Activated CD4-positive, alpha-beta memory T cell treated with anti-CD3 and anti-CD28 coated beads for 36 hours (primary cell): ENCODE measurements around the gene HIPK2. TPM values are rescaled to one million over a fixed set of nuclear protein-coding genes. Genes with fewer than 3 reads are reported as not detected.

ENCODE experiments used
- CTCF ChIA-PET: fragments of 350-600 bp; sonication (Branson Sonifier 250); formaldehyde crosslinking; loops from one replicate; lab custom pipeline; 2021; ENCODE audit warnings: antibody characterized with exemption, inconsistent platforms; lab: Charles Lee
- POLR2A ChIA-PET: fragments of 350-600 bp; sonication (Branson Sonifier 250); formaldehyde crosslinking; loops from one replicate; lab custom pipeline; 2021; ENCODE audit warnings: antibody characterized with exemption; lab: Charles Lee
- DNase-seq: peaks from one replicate; pipeline ENCODE4 v3.0.0-alpha.2; 2020
- H3K27ac Mint-ChIP-seq: one replicate; pipeline ENCODE4 v1.8.0; 2021; ENCODE audit warnings: mixed read lengths
- H3K27me3 Mint-ChIP-seq: one replicate; pipeline ENCODE4 v1.8.0; 2021; ENCODE audit warnings: mixed read lengths
- H3K36me3 Mint-ChIP-seq: one replicate; pipeline ENCODE4 v1.8.0; 2021; ENCODE audit warnings: mixed read lengths
- H3K4me1 Mint-ChIP-seq: one replicate; pipeline ENCODE4 v1.8.0; 2021; ENCODE audit warnings: low read depth, mixed read lengths
- H3K4me3 Mint-ChIP-seq: one replicate; pipeline ENCODE4 v1.8.0; 2021; ENCODE audit warnings: mild to moderate bottlenecking, mixed read lengths
- H3K9me3 Mint-ChIP-seq: one replicate; pipeline ENCODE4 v1.8.0; 2021; ENCODE audit warnings: mixed read lengths
- intact Hi-C: fragments of 100-400 bp; cut with micrococcal nuclease; formaldehyde crosslinking; loops from one replicate; pipeline ENCODE4 v1.15.1; 2023
- total RNA-seq, 2 experiments: library from RNA; stranded (reverse); gene quantifications; one replicate each; pipeline ENCODE4 v1.2.3, GENCODE V29; 2021

Gene HIPK2
- total RNA-seq, 2 experiments from 2014 or later: 18.9 to 19.1 TPM

DNA sequence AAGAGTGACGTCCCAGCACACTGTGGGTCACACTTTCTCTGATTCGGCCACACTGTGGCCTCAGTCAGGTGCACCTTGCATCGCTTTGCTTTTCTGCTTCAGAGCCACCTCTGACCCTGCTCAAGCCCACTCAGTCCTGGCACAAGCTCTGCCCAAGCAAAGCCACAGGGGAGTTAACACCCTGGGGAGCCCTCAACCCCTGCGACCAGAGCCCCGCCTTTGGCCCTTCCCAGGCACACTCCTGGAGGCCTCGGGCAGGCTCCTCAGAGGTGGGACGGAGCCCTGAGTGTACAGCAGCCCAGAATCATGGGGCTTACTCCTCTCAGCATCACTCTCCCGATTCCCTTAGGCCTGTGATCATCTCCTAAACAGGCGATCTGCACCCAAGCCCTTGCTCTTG is 71.0 kb downstream of the HIPK2 start:
- intact Hi-C loops: no loop called here
- ChIA-PET POLR2A (no interaction called here), CTCF (no interaction called here)
- Mint-ChIP-seq H3K9me3 (no peaks in the 10 kb centered on the region), H3K4me3 (no peak overlapping the region), H3K36me3 (peaks cover 4% of the 10 kb centered on the region), H3K4me1 (no peaks in the 10 kb centered on the region), H3K27ac (no peak overlapping the region), H3K27me3 (no peaks in the 10 kb centered on the region)
- DNase-seq: no peak

DNA sequence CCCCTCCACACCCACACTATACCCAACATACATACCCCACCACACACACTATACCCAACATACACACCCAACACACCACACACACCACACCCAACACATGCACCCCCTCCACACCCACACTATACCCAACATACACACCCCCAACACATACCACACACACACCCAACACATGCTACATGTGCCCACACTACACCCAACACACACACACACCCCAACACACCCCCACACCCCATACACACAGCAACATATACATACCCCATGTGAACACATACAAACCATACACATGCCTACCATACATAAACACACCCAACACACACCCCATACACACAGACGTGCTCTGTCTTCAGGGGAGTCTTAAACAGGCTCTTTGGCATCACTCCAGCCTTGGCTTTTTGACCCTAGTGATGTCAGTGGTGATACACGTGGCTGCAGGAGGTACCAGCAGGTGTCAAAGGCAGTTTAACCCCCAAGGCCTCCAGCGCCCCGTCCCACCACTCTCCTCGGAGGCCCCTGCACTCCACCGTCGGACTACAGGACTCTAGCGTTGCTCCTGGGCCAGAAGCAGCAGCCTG is 73.4 kb downstream of the HIPK2 start:
- Mint-ChIP-seq H3K4me1 (peaks cover 8% of the 10 kb centered on the region), H3K9me3 (no peaks in the 10 kb centered on the region), H3K36me3 (no peaks in the 10 kb centered on the region), H3K4me3 (no peak overlapping the region), H3K27me3 (no peaks in the 10 kb centered on the region), H3K27ac (no peak overlapping the region)
- intact Hi-C loops: no loop called here
- ChIA-PET CTCF (no interaction called here), POLR2A (no interaction called here)
- no peak for DNase-seq

DNA sequence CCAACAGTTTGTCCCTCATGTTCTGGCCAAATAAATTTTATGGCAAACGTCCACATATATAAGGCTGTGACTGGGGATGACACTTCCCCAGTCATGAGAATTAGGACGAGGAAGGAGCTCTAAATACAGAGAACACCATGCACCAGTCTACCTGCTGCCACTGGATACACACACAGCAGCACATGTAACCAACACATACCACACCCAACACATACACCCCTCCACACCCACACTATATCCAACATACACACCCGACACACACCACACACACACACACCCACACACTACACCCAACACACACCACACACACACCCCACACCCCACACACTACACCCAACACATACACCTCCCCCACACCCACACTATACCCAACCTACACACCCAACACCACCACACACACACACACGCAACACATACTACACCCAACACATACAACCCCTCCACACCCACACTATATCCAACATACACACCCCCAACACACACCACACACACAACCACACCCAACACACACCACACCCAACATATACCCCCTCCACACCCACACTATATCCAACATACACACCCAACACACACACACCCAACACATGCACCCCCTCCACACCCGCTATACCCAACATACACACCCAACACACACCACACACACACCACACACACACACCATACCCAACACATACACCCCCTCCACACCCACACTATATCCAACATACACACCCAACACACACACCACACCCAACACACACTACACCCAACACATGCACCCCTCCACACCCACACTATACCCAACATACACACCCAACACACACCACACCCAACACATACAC is 74.1 kb downstream of the HIPK2 start:
- Mint-ChIP-seq H3K4me1 (peaks cover 8% of the 10 kb centered on the region), H3K27me3 (no peaks in the 10 kb centered on the region), H3K27ac (no peak overlapping the region), H3K4me3 (no peak overlapping the region), H3K36me3 (no peaks in the 10 kb centered on the region), H3K9me3 (no peaks in the 10 kb centered on the region)
- ChIA-PET POLR2A (no interaction called here), CTCF (no interaction called here)
- intact Hi-C loops: no loop called here
- DNase-seq: no peak

DNA sequence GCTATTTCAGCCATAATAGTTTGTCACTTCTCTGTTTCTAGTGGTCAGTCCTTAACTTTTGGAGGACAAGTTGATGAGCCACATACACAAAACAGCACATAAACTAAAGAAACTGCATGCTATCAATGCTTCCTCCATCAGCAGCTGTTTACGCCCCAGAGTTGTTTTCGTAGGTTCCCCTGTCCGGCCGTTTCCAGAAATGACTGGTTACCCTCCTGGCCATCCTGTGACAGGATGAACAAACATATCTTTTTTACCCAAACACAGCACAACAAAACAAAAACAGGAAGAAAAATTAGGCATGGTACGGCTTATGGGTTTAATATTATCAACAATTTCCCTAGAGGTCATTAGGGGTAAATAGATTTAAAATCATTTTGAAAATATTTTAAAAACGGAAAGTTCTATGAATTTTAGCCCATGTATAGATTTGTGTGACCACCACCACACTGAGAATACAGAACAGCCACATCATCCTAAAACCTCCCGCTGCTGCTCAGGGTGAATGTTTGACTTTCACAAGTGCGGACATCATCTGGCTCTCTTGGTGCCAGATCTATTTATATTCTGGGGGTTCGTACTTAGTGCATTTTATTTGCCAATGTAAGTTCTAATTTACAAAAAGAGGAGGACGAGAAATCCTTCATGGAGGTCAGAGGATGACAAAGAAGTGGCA is 74.8 kb downstream of the HIPK2 start:
- ChIA-PET POLR2A (no interaction called here), CTCF (no interaction called here)
- no peaks in the 10 kb centered on the region for H3K27me3 Mint-ChIP-seq
- no peak overlapping the region for H3K4me3 Mint-ChIP-seq
- peaks cover 1% of the 10 kb centered on the region for H3K36me3 Mint-ChIP-seq
- no peaks in the 10 kb centered on the region for H3K9me3 Mint-ChIP-seq
- intact Hi-C loops: no loop called here
- DNase-seq: no peak
- no peak overlapping the region for H3K27ac Mint-ChIP-seq
- H3K4me1 Mint-ChIP-seq: peaks cover 10% of the 10 kb centered on the region

DNA sequence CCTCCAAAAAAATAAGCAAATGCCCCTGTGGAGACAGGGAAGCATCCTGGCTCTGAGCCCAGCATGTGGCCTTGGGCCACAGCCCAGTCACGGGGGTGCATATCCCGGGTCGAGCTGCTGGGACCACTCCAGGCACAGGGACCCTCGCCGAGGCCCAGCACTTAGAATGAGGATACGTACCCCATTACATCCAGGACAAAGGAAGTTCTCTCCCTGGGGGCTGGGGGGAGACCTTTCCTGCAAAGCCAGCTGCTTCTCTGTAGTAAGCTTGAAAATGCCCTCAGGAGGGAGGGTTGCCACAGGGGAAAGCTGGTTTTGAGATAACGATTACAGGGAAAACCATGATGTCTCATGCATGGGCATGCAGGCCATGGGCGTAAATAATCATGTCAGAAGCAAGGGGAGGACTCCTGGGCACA is 75.5 kb downstream of the HIPK2 start:
- peaks cover 11% of the 10 kb centered on the region for H3K4me1 Mint-ChIP-seq
- ChIA-PET POLR2A (no interaction called here), CTCF (no interaction called here)
- no peaks in the 10 kb centered on the region for H3K9me3 Mint-ChIP-seq
- no peak for DNase-seq
- intact Hi-C loops: no loop called here
- H3K27ac Mint-ChIP-seq: no peak overlapping the region
- H3K36me3 Mint-ChIP-seq: peaks cover 1% of the 10 kb centered on the region
- no peak overlapping the region for H3K4me3 Mint-ChIP-seq
- no peaks in the 10 kb centered on the region for H3K27me3 Mint-ChIP-seq

DNA sequence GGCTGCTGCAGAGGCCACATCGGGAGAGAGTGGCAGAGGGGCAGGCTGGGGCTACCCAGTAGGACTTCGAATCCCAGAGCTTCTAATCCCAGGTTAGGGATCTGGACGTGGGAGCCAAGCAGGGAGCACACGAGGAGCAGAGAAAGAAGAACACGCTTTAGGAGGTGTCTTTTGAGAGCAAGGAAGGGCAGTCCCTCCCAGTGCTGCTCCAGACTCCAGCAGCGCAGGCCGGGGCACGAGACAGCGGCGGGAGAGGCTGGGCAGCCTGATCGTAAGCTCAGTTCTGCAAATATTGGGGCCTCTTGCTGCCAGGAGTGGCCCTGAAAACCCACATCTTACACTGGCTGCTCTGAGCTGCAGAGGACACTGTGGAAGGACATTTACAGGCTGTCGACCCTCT is 75.9 kb downstream of the HIPK2 start:
- ChIA-PET CTCF (no interaction called here), POLR2A (no interaction called here)
- intact Hi-C loops: no loop called here
- no peak overlapping the region for H3K4me3 Mint-ChIP-seq
- H3K27ac Mint-ChIP-seq: no peak overlapping the region
- H3K9me3 Mint-ChIP-seq: no peaks in the 10 kb centered on the region
- peaks cover 15% of the 10 kb centered on the region for H3K4me1 Mint-ChIP-seq
- DNase-seq: no peak
- no peaks in the 10 kb centered on the region for H3K27me3 Mint-ChIP-seq
- peaks cover 1% of the 10 kb centered on the region for H3K36me3 Mint-ChIP-seq

DNA sequence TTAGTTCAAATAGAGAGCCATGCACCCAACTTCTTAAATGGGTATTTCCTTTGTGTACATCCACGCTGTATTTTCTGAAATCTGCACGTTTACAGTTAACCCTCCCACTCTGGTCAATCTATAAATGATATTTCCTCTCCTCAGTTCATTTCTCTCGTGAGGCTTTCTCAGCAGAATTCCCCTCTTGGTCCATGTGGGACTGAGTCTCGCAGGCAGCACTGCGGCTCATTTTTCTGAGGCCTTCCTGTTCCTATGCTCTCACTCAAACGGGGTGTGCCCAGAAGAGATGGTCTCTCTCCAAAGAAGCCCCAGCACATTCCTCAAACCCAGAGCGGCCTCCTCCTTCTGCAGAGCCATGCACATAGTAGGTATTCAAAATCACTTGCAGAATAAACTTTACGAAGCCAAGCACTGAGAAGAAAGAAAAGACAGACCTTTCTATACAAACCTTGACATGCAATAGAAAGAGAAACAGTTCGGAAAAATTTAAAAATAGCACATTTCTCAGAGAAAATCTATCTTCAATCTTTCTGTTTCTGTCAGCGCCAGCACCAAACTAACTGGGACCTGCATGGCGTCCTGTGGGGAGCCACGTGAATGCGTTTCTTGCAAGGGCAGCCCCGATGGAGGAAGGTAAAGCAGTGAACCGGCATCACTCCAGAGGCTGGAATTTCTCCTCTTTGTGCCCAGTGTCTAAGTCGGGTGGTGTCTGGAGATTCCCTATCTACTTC is 77.1 kb downstream of the HIPK2 start:
- ChIA-PET CTCF (interaction anchor here (1.1 to 2.6 kb wide), 2 partner anchors 54 to 302 kb away, joined by 3 to 9 read pairs; no protein-coding TSS in a partner anchor), POLR2A (no interaction called here)
- Mint-ChIP-seq H3K36me3 (peaks cover 1% of the 10 kb centered on the region), H3K9me3 (no peaks in the 10 kb centered on the region), H3K27ac (peak overlapping the region; percentile 39), H3K27me3 (no peaks in the 10 kb centered on the region), H3K4me3 (no peak overlapping the region), H3K4me1 (peaks cover 27% of the 10 kb centered on the region)
- DNase-seq: no peak
- intact Hi-C loops: no loop called here

DNA sequence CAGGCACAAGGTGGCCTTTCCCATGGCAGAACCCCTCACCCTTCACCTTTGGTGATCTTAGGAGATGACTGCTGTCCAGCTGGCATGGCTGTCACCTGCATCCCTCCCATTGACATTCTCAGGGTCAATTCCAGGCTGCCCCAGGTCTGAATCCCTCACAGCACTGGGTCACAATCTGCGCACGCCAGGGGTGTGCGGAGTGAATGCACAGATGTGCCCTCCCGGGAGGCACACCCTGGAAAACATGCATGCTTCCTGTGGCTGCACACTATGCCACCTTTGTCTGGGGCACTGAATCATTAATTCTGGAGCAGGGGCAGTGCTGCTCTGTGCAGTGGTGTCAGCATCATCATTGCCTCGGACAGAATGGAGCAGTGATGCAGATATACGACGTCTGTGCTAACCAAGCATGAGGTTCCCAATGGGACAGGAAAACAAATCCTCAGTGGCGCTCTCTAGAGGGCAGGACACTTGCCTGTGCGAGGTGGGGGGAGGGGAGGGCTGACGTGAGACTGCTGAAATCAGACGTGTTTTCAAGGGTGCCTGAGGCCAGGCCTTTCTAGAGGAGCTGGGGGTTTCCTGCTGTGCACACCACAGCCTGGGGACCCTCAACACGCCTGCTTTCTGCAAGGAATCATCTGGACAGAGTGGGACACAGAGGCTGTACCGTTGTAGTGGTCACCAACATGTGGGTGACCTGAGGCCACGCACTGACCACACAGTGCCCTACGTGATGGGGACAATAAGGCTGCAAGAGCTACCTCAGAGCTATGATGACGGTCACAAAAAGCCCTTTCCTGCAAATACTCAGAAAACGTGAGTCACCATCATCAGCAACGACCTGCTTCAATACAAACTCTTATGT is 77.9 kb downstream of the HIPK2 start:
- Mint-ChIP-seq H3K9me3 (no peaks in the 10 kb centered on the region), H3K27ac (peak overlapping the region; percentile 39), H3K27me3 (no peaks in the 10 kb centered on the region), H3K4me1 (peaks cover 27% of the 10 kb centered on the region), H3K36me3 (peaks cover 1% of the 10 kb centered on the region), H3K4me3 (no peak overlapping the region)
- intact Hi-C loops: no loop called here
- CTCF ChIA-PET: interaction anchor here (1.1 to 2.6 kb wide), 2 partner anchors 53 to 303 kb away, joined by 3 to 9 read pairs; no protein-coding TSS in a partner anchor
- POLR2A ChIA-PET: no interaction called here
- DNase-seq: peak; percentile 42

DNA sequence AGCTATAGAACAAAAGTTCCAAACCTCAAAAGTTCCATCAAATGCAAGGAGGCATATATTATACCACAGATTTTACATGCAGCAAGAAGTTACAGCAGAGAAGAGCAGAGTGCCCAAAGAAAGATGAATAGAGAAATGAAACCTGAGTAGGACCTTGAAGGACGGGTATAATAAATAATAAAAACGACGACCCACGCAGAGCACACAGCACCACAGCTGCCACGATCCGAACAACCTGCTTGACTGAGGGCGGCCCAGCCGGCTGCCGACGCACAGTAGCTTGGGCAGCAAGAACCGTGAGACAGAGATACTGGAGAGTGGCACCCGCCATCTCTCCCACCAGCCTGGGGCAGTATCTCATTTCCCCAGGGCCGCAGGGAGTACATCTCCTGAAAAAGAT is 79.0 kb downstream of the HIPK2 start:
- no peaks in the 10 kb centered on the region for H3K27me3 Mint-ChIP-seq
- H3K4me1 Mint-ChIP-seq: peaks cover 27% of the 10 kb centered on the region
- no peaks in the 10 kb centered on the region for H3K9me3 Mint-ChIP-seq
- no peak overlapping the region for H3K27ac Mint-ChIP-seq
- no peak overlapping the region for H3K4me3 Mint-ChIP-seq
- H3K36me3 Mint-ChIP-seq: peaks cover 1% of the 10 kb centered on the region
- intact Hi-C loops: no loop called here
- ChIA-PET CTCF (interaction anchor here (1.0 to 2.6 kb wide), 2 partner anchors 52 to 302 kb away, joined by 3 to 9 read pairs; no protein-coding TSS in a partner anchor), POLR2A (no interaction called here)
- DNase-seq: no peak

DNA sequence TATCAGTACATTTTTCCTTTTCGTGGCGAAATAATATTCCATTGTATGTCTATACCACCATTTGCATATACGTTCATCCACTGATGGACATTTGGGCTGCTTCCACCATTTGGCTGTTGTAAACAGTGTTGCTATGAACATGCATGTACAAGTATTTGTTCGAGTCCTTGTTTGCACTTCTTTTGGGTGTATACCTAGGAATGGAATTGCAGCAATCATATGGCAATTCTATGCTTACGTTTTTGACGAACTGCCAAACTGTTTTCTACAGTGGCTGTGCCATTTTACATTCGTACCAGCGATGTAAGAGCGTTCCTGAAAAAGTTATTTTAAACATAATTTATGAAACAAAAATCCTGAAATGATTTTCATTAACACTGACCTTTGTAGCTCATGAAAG is 79.5 kb downstream of the HIPK2 start:
- no peak overlapping the region for H3K4me3 Mint-ChIP-seq
- no peak for DNase-seq
- H3K36me3 Mint-ChIP-seq: peaks cover 1% of the 10 kb centered on the region
- no peak overlapping the region for H3K27ac Mint-ChIP-seq
- no peaks in the 10 kb centered on the region for H3K27me3 Mint-ChIP-seq
- peaks cover 27% of the 10 kb centered on the region for H3K4me1 Mint-ChIP-seq
- CTCF ChIA-PET: interaction anchor here (1.0 to 2.6 kb wide), 2 partner anchors 52 to 303 kb away, joined by 3 to 9 read pairs; no protein-coding TSS in a partner anchor
- no peaks in the 10 kb centered on the region for H3K9me3 Mint-ChIP-seq
- intact Hi-C loops: no loop called here
- POLR2A ChIA-PET: no interaction called here

DNA sequence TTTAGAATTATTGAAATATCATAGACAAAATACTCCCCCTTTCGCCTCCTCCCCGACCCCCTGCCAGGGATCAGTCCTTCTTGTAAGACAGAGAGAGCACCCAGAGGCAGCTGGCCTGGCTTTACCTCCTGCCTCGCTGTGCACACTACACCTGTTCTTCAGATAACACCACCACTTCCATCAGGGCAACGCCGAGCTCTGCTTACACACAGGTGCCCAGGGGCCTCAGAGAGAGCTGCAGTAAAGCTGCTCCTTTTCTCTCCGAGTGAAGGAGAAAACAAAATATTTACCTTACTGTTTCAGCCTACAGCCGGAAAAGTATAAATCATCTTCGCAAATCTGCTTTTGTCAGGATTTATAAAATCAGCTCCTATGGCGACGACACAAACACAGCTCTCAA is 80.7 kb downstream of the HIPK2 start:
- Mint-ChIP-seq H3K36me3 (peaks cover 1% of the 10 kb centered on the region), H3K27me3 (no peaks in the 10 kb centered on the region), H3K9me3 (no peaks in the 10 kb centered on the region), H3K4me3 (no peak overlapping the region), H3K4me1 (peaks cover 27% of the 10 kb centered on the region), H3K27ac (peak overlapping the region; percentile 21)
- intact Hi-C loops: no loop called here
- ChIA-PET POLR2A (no interaction called here), CTCF (interaction anchor here (0.7 kb wide), 1 partner anchor 52 kb away, joined by 3 read pairs; no protein-coding TSS in a partner anchor)
- DNase-seq: no peak
